Measurements from ENCODE around the gene MPDZ.

Gene MPDZ, protein sequence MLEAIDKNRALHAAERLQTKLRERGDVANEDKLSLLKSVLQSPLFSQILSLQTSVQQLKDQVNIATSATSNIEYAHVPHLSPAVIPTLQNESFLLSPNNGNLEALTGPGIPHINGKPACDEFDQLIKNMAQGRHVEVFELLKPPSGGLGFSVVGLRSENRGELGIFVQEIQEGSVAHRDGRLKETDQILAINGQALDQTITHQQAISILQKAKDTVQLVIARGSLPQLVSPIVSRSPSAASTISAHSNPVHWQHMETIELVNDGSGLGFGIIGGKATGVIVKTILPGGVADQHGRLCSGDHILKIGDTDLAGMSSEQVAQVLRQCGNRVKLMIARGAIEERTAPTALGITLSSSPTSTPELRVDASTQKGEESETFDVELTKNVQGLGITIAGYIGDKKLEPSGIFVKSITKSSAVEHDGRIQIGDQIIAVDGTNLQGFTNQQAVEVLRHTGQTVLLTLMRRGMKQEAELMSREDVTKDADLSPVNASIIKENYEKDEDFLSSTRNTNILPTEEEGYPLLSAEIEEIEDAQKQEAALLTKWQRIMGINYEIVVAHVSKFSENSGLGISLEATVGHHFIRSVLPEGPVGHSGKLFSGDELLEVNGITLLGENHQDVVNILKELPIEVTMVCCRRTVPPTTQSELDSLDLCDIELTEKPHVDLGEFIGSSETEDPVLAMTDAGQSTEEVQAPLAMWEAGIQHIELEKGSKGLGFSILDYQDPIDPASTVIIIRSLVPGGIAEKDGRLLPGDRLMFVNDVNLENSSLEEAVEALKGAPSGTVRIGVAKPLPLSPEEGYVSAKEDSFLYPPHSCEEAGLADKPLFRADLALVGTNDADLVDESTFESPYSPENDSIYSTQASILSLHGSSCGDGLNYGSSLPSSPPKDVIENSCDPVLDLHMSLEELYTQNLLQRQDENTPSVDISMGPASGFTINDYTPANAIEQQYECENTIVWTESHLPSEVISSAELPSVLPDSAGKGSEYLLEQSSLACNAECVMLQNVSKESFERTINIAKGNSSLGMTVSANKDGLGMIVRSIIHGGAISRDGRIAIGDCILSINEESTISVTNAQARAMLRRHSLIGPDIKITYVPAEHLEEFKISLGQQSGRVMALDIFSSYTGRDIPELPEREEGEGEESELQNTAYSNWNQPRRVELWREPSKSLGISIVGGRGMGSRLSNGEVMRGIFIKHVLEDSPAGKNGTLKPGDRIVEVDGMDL (N-terminal part only)

DNA sequence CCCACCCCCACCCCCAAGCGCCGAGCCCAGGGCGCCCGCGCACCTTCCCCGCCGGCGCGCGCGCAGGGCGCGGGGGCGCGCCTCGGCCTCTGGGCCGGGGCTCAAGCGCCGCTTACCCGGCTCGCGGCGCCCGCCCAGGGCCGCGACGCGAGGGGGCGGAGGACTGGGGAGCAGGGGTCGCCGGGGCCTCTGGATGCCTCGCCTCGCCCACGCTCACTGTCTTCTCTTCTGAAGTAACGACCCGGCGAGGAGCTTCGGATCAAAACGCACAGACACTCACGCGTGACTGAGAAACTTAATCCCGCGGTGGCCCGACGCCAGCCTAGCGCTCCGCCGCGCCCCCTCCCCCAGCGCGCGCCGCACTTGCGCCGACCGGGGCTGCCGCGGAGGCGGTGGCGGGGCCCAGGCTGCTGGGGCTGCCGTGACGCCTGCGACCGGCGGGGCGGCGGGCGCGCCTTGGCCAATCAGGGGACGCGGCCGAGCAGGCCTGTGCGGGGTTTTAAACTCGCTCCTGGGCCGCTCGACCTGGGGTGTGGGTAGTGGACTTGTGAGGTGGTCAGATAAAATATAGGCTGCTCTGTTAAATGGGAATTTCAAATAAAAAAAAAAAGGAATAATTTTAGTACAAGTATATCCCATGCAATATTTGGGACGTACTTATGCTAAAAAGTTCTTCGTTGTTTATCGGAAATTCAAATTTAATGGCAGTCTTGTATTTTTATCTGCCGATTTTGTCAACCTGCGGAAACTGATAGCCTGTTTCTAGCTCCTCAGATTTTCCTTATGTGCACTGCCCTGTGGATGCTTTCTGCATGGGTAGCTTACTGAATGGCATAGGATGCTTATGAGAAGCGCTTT, at the start of gene MPDZ:
Gene MPDZ, minus strand, starts transcription at position 409 of the 858 bp plus-strand sequence. CDS start 29,377 bp downstream, outside the sequence.
- no peak for DNase-seq (ENCODE audit: low read depth in 2 of 2, low spot score in 1 of 2)

DNA sequence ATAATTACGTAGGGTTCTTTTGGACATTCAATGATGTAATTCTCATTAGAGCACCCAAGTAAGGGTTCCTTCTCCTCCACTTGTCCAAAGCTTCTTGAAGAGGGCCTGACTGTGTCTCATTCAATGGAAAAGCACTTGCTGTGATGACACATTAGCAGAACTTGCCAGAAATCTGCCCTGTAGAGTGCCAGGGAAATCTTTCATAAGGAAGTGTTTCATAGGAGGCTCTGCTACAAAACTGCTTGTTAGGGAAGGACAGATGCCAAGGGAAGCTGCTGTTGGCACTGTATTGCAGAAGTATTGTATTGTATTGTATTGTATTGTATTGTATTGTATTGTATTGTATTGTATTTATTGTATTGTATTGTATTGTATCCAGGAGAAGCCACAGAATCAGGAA, 45.5 kb upstream of the MPDZ start:
- no peak for DNase-seq (ENCODE audit: low read depth in 2 of 2, low spot score in 1 of 2)

DNA sequence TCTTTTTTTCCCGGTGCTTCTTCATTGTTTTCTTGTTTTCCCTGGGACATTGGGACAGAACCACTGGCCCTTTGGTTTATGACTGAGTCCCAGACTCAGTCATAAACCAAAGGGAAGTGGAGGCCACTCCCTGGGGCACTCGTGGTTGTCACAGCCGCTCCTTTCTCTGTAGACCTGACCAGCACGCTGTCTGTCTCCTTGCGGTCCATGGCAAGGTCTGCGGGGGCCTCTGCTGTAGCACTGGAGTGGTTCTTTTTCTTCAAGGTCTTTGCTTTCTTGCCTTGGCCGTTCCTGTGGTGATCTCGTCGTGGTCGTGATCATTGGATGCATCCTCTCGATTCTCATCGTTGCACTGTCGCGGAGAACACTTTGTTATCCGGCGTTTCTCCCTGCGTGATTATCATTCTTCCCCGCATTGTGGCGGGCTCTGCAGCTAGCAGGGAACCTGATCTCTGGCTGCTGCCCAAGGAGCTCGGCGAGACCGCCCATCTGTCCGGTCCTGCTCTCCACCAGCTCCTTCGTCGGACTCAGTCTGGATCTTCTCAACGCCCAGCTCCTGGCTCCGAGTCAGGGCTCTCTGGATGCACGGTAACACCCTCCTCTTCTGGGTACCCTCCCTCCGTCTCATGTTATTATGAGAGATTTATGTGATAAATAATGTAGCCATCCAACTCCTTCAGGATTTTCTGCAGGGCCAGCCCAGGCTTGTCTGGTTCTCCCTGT, 43.5 kb upstream of the MPDZ start:
- no peak for DNase-seq (ENCODE audit: low read depth in 2 of 2, low spot score in 1 of 2)

DNA sequence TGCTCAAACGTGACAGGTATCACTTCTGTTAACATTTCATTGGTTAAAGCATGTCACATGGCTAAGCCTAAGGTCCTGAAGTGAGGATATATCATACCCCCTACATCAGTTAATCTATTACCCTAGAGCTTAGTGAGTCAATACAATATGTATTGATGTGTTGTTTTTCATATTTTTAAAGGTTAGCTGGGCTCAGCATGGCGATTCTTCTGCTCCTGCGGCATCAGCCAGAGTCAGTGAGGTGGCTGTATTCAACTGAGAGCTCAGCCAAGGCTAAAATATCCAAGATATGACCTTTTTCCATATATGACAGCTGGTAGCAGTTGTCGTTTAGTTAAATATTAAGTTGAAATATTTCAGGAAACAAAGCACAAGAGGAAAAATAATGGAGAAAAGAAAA, 38.5 kb upstream of the MPDZ start:
- DNase-seq (ENCODE audit: low read depth in 2 of 2, low spot score in 1 of 2) = no peak

DNA sequence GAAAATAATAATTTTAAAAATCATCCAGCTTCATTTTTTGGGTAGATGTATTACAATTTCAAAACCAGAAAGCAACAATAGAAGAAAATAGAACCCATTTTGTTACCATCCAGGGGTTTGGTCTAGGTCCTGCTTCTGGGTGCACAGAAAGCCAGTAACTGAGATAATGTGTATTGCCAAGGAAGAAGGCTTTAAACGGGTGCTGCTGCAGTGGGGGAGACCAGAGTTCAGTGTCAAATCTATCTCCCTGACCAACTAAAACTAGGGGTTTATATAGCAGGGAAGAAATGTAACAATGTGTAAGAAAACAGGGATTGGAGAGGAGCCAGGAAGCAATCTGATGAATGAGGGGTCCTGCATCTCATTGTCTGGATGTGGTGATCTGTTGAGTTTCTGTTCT, 17.5 kb upstream of the MPDZ start:
- DNase-seq (ENCODE audit: low read depth in 2 of 2, low spot score in 1 of 2) = no peak

DNA sequence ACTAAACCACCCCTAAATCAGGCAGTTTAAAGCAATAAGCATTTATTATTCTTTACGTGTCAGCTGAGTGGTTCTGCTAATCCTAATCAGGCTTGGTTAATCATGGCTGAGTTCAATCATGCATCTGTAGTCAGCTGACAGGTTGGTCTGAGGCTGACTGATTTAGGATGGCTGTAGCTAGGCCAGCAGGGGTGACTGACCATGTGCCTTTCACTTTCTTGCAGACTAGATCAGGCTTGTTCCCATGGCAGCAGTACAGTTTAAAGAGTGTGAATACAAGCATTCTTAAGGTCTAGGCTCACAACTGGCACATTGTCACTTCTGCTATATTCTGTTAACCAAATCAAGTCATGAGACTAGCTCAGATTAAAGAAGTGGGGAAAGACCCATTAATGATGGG, 16.1 kb upstream of the MPDZ start:
- no peak for DNase-seq (ENCODE audit: low read depth in 2 of 2, low spot score in 1 of 2)

DNA sequence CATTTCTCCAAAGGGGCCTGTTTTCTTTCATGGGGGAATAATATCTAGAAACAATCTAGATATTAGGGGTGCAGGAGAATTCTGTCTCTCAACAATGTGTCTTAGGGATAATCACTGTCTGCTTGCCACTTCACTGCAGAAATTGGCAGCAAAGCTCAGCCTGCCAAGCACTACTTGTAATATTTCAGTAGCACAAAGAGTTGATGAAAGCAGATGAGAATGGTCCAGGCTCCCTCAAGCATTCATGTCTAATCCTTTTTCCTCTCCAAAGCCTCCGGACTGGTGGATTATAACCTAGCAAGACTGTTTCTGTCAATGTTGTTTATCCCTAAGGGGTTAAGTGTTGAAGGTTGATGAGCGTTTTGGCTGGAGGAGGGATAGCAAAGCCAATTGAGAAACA, 13.3 kb upstream of the MPDZ start:
- DNase-seq (ENCODE audit: low read depth in 2 of 2, low spot score in 1 of 2) = no peak

DNA sequence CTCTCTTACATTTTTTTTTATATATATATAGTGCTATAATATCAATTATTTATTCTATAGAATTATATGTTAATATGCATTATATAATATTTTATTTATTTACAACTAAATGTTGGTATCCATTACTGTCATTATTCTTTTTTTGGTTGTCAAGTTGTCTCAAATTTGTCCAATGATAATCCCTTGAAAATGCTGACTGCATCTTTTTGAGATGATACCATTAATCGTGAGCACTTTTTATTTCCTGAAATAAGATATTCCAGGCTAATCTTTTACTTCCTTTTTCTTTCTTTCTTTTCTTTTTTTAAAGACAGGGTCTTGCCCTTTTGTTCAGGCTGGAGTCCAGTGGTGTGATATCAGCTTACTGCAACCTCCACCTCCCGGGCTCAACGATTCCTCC, 12.7 kb upstream of the MPDZ start:
- DNase-seq (ENCODE audit: low read depth in 2 of 2, low spot score in 1 of 2) = no peak

DNA sequence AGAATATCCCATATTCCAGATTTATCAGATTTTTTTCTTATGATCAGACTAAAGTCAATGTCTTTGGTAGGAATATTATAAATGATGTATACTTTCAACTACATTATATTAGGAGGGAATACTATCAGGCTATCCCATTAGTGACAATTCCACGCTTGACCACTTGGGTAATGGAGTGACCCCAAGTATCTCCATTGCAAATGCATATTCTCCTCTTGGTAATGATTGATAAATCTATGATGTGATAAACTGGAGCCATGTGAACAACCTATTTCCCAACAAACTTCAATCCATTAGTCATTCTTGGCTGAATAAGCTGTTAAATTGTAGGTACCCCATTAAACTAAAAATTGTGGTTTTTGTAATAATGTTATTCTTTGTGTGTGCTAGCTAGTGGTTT, 12.2 kb upstream of the MPDZ start:
- DNase-seq (ENCODE audit: low read depth in 2 of 2, low spot score in 1 of 2) = no peak

DNA sequence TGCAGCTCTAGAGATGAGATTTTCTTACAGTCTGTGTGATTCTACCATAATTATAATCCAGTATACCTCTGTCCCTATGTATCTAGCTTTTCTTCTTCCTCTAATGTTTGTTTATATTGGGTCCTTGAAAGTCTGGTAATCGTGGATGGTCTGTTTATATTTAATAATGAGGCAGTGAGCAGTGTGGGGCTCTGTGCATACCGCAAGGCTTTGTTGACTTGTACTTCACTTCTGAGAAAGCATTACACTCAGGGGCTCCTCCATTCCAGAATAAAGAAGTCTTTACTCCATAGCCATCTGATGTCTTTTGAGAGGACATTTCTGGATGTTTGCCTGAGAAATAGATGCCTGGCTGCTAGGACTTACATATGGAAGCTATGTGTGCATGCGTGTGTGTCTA, 4.5 kb upstream of the MPDZ start:
- DNase-seq (ENCODE audit: low read depth in 2 of 2, low spot score in 1 of 2) = no peak

DNA sequence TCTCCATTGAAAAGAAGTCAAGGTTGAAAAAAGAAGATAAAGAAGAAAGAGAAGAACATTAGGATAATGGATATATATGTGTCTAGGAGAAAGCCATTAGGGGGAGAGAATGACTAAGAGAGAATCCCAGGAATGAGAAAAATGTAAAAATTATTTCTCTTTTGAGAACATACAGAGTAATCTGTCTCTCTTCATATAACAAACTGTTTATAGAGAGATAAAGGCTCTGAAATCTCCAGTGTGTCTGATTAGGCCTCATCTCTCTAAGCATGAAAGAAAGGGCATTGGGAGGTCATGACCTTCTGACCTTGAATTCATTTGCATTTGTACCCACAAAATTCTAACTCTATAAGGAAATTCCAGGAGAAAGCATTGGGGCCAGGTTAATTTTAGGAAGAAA, 3.5 kb upstream of the MPDZ start:
- DNase-seq (ENCODE audit: low read depth in 2 of 2, low spot score in 1 of 2) = no peak

DNA sequence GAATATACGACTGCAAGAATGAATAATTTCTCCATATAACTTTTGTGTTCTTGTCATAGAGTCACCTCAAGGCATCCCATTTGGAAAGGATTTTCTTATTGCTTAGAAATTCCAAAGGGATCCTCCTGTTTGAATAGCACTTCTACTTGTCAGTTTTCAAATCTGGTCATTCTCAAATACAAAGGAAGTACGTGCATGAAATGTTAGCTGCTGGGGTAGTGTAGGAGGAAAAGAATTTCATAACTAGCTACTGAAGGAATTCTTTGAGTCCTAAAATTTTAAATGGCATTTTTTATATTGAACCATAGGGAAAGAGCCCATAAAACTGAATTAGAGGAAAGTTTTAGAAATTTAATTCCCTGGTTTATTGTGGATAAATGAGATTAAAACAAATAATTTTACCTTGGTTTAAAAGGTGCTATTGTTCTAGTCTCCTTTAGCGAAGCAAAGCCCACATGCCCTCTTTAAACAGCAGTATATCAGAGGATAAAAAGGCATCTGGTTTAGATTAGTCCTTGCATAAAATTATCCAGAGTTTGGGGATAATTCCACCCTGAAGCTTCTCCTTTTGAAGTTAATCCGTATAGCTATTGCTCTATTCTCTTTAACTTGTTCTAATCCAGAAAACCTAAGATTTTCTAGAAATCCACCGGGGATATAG, 2.0 kb upstream of the MPDZ start:
- no peak for DNase-seq (ENCODE audit: low read depth in 2 of 2, low spot score in 1 of 2)

DNA sequence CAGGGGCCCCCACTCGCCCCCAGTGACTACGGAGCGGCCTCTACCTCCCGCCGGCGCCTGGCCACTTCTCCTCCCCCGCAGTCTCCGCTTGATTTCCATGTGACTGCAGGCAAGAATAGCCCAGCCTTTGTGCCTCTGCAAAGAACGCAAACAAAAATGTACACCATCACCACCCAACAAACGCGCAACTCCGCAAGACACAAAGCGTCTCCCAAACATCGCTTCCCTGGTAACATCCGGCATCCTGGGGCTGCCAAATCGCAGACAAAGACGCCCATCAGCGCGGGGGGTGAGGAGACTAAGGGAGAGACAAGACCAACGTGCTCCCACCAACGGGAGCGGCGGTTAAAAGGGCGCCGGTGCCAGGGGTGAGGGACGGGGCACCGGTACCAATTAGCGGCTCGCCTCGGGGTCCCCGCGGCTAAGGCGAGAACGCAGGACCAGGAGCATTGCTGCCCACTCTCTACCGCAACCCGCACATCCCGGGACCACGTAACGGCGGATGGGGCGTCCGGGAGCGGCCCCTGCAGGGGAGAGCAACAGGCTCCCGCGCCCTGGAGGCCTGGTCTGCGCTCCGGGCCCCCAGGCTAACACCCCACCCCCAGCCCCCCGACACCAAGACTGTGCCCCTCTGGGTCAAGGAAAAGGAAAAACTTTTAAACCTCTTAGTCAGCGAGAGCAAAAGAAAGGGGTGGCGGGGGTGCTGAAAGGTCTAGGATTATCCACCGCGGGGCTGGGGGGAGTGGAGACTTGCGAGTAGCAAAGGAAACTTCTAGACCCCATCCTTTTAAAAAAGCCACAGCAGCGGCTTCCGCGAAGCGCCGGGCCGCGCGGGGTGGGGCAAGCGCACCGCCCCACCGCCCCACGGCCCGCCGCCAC, 885 bp downstream of the MPDZ start:
- DNase-seq (ENCODE audit: low read depth in 2 of 2, low spot score in 1 of 2) = no peak

DNA sequence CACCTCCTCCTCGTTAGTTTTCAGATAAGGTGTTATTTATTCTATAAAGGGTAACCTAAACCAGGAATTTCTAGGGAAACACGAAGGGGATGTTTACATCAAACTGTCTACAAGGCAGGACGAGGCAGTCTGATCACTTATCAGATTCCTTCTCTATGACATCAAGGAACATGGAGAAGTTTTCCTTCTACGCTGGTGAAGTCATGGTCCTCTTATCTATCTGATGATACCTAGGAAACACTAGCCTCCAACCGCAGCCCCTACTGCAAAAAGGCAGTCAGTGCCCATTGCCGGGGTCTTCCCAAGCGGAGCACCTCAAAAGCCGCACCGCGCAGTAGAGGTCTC, 1.5 kb downstream of the MPDZ start:
- no peak for DNase-seq (ENCODE audit: low read depth in 2 of 2, low spot score in 1 of 2)

DNA sequence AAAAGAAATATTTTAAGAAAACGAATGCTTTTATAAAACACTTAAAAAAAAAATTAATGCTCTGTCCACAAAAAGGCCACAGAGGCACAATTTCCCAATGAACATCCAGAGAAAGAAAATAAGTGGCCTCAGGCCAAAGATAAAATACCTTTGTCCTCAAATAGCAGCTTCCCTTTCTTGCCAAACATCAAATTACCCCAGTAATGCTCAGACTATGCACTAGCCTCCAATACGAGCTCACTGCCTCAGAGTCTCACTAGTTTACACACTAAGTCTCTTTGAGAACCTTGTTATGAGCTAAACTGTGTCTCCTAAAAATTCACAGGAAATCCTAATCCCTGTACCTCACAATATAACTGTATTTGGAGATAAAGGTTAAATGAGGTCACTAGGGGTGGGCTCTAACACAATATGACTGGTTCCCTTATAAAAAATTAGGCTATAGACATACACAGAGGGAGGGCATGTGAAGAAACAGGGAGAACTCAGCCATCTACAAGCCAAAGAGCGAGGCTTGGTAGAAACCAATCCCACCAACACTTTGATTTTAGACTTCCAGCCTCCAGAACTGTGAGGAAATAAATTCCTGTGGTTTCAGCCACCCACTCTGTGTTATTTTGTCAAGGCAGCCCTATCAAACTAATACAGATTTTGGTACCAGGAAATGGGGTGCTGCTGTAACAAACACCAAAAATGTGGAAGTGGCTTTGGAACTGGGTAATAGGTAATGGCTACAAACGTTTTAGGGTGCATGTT, 4.4 kb downstream of the MPDZ start:
- DNase-seq (ENCODE audit: low read depth in 2 of 2, low spot score in 1 of 2) = no peak

DNA sequence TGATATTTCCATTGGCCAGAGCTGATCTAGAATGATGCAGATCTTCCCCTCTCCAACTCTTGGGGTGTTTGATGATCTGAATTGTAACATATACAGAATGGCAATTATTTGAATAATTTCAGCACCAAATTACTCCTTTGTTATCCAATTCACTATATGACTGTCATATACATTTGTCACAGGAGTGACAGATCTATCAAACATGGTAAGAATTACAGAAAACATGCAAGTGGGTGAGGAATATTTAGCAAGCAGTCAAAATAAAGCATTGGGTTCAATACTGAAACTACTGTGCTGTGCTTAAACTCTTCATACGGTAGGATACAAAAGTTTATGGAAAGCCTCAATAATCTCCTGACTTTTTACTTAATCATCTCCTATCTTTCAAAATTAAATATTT, 8.8 kb downstream of the MPDZ start:
- no peak for DNase-seq (ENCODE audit: low read depth in 2 of 2, low spot score in 1 of 2)

DNA sequence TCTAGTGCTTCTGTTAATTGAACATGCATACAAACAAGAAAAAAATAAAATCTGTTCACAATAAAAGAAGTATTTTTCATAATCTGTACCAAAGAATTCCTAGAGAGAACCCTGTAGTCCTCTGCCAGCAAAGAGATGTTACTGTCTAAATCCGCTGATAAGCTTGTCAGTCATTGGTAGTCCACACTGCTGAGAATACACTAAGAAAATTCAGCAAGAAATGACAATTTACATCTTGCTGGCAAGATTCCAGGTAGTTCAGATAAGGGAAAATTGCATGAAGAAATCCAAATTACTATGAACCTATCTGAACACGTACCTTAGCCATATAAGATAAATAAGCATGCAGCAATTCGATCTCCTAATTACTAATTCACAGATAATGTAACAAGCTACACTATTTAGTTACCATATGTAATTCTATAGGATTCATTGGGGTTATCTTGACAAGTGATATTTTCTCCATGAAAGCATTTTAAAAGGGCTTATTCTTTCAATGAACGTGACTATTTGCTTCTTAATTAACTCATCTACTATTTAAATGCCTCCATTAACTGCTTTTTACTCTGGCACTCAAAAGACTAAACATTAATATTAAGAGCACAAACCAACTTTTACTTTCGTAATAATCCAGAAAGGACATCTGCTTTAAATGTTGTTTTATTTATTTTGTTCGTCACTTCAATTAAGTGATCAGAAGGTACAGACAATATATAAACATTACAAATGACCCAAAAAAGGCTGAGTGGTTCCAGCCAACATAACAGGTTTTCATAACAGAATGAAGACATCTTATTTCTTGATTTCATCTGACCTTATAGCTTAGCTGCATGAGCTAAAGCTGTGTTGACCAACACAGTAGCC, 9.7 kb downstream of the MPDZ start:
- DNase-seq (ENCODE audit: low read depth in 2 of 2, low spot score in 1 of 2) = no peak
